ENCODE measurements around the gene ZSCAN32.

The ZSCAN32 gene

DNA sequence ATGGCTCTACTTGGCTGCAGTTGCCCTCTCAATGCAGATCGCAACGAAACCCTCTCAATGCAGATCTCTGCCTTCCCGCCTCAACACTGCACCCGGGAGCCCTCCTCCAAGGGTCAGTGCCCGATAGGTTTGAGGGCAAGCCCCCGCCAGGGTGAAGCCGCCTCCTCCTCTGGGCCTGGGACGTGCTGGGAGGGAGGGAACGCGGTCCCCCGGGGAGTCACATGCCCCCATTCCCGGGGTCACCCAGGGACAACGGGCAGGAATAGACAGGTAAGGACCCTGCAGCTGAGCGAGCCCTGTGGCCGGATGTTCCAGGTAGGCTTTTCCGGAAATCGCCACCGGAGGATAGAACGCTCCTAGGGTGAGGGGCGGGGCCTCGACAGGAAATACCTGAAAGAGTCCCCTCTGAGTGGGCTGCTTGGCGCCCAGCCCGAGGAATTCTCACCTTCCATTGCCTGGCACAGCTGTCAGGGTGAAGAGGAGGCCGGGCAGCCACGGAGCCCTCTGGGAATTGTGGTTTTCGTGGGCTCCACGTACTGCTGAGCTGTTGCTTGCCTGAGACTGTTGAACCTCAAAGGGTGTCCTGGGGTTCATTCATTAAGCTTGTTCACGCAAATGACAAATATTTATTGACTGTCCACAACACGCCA is 13.1 kb upstream of the ZSCAN32 start:
- H3K4me3 ChIP-seq (ENCODE audit: low read depth, low read length) = no peak overlapping the region
- peak; percentile 10 for DNase-seq (ENCODE audit: low read depth)
- TF ChIP-seq, protein P1, sequence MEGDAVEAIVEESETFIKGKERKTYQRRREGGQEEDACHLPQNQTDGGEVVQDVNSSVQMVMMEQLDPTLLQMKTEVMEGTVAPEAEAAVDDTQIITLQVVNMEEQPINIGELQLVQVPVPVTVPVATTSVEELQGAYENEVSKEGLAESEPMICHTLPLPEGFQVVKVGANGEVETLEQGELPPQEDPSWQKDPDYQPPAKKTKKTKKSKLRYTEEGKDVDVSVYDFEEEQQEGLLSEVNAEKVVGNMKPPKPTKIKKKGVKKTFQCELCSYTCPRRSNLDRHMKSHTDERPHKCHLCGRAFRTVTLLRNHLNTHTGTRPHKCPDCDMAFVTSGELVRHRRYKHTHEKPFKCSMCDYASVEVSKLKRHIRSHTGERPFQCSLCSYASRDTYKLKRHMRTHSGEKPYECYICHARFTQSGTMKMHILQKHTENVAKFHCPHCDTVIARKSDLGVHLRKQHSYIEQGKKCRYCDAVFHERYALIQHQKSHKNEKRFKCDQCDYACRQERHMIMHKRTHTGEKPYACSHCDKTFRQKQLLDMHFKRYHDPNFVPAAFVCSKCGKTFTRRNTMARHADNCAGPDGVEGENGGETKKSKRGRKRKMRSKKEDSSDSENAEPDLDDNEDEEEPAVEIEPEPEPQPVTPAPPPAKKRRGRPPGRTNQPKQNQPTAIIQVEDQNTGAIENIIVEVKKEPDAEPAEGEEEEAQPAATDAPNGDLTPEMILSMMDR (conservative IDR thresholded peaks at IDR 0.05; ENCODE audit: low read depth, low read length) = no peak

DNA sequence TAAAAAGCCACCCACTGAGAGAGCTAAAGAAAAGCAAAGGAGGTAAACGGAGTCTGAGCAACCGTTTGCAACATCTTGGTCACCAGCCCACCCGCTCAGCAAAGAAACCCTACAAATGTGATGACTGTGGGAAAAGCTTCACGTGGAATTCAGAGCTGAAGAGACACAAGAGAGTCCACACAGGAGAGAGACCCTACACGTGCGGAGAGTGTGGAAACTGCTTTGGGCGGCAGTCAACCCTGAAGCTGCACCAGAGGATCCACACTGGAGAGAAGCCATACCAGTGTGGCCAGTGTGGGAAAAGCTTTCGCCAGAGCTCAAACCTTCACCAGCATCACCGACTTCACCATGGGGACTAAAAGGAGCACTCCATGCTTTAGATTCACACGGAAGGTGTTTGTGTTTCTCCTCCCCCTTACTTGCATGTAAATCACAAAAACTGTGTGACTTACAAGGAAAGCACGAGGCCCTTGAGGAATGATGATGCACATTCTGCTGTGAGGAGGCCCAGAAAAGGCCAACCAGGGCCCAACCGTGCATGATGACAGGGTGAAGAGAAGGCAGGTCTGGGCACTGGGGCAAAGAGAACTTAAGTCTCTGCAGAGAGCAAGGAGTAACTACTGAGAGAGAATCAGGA is 7.9 kb upstream of the ZSCAN32 start:
- H3K4me3 ChIP-seq (ENCODE audit: low read depth, low read length) = no peak overlapping the region
- TF ChIP-seq, protein P1 (conservative IDR thresholded peaks at IDR 0.05; ENCODE audit: low read depth, low read length) = no peak
- DNase-seq (ENCODE audit: low read depth) = no peak

DNA sequence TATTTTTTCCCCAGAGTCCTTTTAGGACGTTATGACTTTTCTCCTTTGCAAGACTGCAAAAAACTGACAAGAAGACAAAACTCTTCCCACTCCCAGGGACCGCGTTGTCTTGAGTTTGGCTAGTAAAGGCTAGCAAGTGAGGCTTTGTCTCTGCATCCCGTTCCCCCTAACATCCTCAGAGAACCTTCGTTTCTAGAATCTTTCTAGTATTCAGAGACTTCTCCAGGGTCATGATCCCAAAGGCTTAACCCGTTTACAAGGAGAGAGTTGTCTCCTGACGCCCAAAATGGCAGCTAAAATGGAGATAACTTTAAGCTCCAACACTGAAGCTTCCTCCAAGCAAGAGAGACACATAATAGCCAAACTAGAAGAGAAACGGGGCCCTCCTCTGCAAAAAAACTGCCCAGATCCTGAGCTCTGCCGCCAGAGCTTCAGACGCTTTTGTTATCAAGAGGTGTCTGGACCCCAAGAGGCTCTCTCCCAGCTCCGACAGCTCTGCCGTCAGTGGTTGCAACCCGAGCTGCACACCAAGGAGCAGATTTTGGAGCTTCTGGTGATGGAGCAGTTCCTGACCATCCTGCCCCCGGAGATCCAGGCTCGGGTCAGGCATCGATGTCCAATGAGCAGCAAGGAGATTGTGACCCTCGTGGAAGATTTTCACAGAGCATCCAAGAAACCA is 1.1 kb upstream of the ZSCAN32 start:
- peak; percentile 47 for DNase-seq (ENCODE audit: low read depth)

DNA sequence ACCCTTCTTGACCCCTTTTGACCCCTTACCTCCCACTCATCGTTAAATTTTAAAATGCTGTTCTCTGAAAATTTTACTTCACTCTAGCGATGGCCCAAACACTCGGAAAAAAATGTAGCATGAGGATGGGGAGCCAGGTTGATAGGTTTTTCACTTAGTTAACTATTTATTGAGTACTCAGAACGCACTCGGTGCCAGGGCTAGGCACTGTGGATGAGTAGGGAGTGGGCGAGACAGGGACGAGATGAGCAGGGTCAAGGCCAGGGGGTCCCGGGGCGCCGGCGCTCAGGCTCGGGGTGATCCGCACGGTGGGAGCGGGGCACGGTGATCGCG is 392 bp downstream of the ZSCAN32 start:
- H3K4me3 ChIP-seq (ENCODE audit: low read depth, low read length) = peak overlapping the region; percentile 90
- TF ChIP-seq, protein P1 (conservative IDR thresholded peaks at IDR 0.05; ENCODE audit: low read depth, low read length) = no peak
- no peak for DNase-seq (ENCODE audit: low read depth)

More for the DNA sequence above, 1.1 kb upstream of the ZSCAN32 start:
- peak overlapping the region; percentile 90 for H3K4me3 ChIP-seq (ENCODE audit: low read depth, low read length)
- TF ChIP-seq, protein P1 (conservative IDR thresholded peaks at IDR 0.05; ENCODE audit: low read depth, low read length) = no peak

DNA sequence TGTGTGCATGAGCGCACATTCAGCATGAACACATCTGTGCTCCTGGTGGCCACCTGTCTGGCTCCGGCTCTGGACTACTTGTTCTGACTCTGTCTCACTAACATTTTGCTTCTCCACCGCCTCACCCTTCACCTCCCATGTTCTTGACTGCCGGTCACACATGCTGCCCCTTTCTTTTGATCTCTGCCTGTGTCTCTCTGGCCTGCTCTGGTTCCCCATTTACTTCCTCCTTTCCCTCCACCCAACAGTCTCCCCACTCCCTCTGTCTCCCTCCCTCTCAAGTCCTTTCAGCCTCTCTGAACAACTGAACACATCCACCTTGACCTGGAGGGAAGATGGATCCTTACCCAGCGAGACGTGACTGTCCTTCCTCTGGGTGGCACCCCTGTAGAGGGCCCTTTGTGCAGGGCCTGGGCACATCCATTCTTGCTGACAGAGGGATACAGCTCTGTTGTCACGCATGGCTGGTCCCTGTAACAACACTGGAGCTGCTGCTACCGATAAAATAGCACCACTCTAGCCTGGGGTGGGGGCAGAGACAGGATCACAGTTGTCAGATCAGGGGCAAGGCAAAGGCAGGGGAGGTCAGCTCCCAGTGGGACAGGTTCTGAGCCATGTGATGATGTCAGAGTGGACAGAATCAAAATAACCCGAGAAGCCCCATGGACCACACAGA is 11.0 kb downstream of the ZSCAN32 start:
- no peak overlapping the region for H3K4me3 ChIP-seq (ENCODE audit: low read depth, low read length)
- TF ChIP-seq, protein P1 (conservative IDR thresholded peaks at IDR 0.05; ENCODE audit: low read depth, low read length) = no peak
- DNase-seq (ENCODE audit: low read depth) = no peak

DNA sequence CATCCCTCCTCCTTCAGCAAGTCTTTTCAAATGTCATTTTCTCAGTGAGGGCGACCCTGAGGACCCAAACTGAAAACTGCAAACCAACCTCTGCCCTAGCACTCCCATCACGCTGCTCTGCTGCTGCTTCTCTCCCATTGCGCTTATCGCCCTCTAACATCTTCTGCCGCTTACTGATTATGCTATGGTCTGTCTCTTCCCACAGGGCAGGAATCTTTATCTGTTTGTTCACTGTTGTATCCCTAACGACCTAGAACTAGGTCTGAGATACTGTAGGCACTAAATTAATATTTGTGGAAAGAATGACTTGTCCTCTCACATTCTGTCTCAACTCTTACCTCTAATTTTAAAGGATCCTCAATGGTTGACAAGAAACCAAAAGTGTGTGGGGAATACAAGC is 12.5 kb downstream of the ZSCAN32 start:
- H3K4me3 ChIP-seq (ENCODE audit: low read depth, low read length) = no peak overlapping the region
- TF ChIP-seq, protein P1 (conservative IDR thresholded peaks at IDR 0.05; ENCODE audit: low read depth, low read length) = no peak
- no peak for DNase-seq (ENCODE audit: low read depth)

All from choroid plexus epithelial cell (primary cell).